Measurements from ENCODE around the gene FAM174C. TPM values are rescaled to one million over a fixed set of nuclear protein-coding genes. Genes with fewer than 3 reads are reported as not detected.

FAM174C gene
- polyA plus RNA-seq, 1 experiment, result 16.6 TPM

- ChIA-PET POLR2A (interaction anchor here (0.6 to 2.5 kb wide), 7 partner anchors 8 to 1203 kb away, joined by 3 to 13 read pairs (median 5); partner anchors contain the start of gene GADD45B), CTCF (interaction anchor here (1.0 to 2.6 kb wide), 2 partner anchors 29 to 159 kb away, joined by 3 to 12 read pairs; no protein-coding TSS in a partner anchor)
- no peak for DNase-seq (ENCODE audit: low read depth, low spot score)
- Histone ChIP-seq H3K9me3 (ENCODE audit: control insufficient read depth, insufficient read depth, low read length) (peaks cover 12% of the 10 kb centered on the region; the same call in 1 of the 2 replicates), H3K27ac (ENCODE audit: low read depth, low read length) (no peak overlapping the region), H3K4me3 (ENCODE audit: low read depth, low read length) (no peak overlapping the region), H3K27me3 (ENCODE audit: control insufficient read depth, insufficient read depth, low read length) (no peaks in the 10 kb centered on the region)
- TF ChIP-seq CTCF (IDR thresholded peaks at IDR 0.05; ENCODE audit: low read depth, low read length), result no peak
Measured at GRCh38 chr19:1272423-1273262, 2.7 kb upstream of the FAM174C start.

- ChIA-PET CTCF (interaction anchor here (1.0 to 2.6 kb wide), 2 partner anchors 29 to 160 kb away, joined by 3 to 12 read pairs; no protein-coding TSS in a partner anchor), POLR2A (interaction anchor here (0.7 to 2.5 kb wide), 4 partner anchors 17 to 29 kb away, joined by 3 to 13 read pairs (median 4); no protein-coding TSS in a partner anchor)
- H3K4me3 ChIP-seq (ENCODE audit: low read depth, low read length), result no peak overlapping the region
- H3K27ac ChIP-seq (ENCODE audit: low read depth, low read length), result peak overlapping the region; percentile 21
- no peak for DNase-seq (ENCODE audit: low read depth, low spot score)
- no peaks in the 10 kb centered on the region for H3K27me3 ChIP-seq (ENCODE audit: control insufficient read depth, insufficient read depth, low read length)
- no peak for TF ChIP-seq CTCF (IDR thresholded peaks at IDR 0.05; ENCODE audit: low read depth, low read length)
- peaks cover 12% of the 10 kb centered on the region; the same call in 1 of the 2 replicates for H3K9me3 ChIP-seq (ENCODE audit: control insufficient read depth, insufficient read depth, low read length)
Measured at GRCh38 chr19:1273263-1274041, 1.9 kb upstream of the FAM174C start.

- Histone ChIP-seq H3K4me3 (ENCODE audit: low read depth, low read length) (peak overlapping the region; percentile 51), H3K27ac (ENCODE audit: low read depth, low read length) (peak overlapping the region; percentile 73), H3K9me3 (ENCODE audit: control insufficient read depth, insufficient read depth, low read length) (peaks cover 12% of the 10 kb centered on the region; the same call in 1 of the 2 replicates), H3K27me3 (ENCODE audit: control insufficient read depth, insufficient read depth, low read length) (no peaks in the 10 kb centered on the region)
- ChIA-PET CTCF (interaction anchor here (0.7 to 2.6 kb wide), 3 partner anchors 30 to 161 kb away, joined by 3 to 12 read pairs (median 4); no protein-coding TSS in a partner anchor), POLR2A (interaction anchor here (0.9 to 2.5 kb wide), 4 partner anchors 13 to 30 kb away, joined by 3 to 13 read pairs (median 6); no protein-coding TSS in a partner anchor)
- no peak for DNase-seq (ENCODE audit: low read depth, low spot score)
- TF ChIP-seq CTCF (IDR thresholded peaks at IDR 0.05; ENCODE audit: low read depth, low read length), result no peak
Measured at GRCh38 chr19:1274081-1274851, 1.1 kb upstream of the FAM174C start.

GRCh38 chr19:1274852-1275259 lies 474 bp upstream of the FAM174C start:
- no peak for TF ChIP-seq CTCF (IDR thresholded peaks at IDR 0.05; ENCODE audit: low read depth, low read length)
- Histone ChIP-seq H3K27ac (ENCODE audit: low read depth, low read length) (peak overlapping the region; percentile 73), H3K27me3 (ENCODE audit: control insufficient read depth, insufficient read depth, low read length) (no peaks in the 10 kb centered on the region), H3K4me3 (ENCODE audit: low read depth, low read length) (peak overlapping the region; percentile 51), H3K9me3 (ENCODE audit: control insufficient read depth, insufficient read depth, low read length) (peaks cover 12% of the 10 kb centered on the region; the same call in 1 of the 2 replicates)
- POLR2A ChIA-PET, result interaction anchor here (0.5 to 2.5 kb wide), 9 partner anchors 8 to 134 kb away, joined by 3 to 13 read pairs (median 5); no protein-coding TSS in a partner anchor
- CTCF ChIA-PET, result interaction anchor here (0.7 kb wide), 1 partner anchor 30 kb away, joined by 4 read pairs; no protein-coding TSS in a partner anchor
- DNase-seq (ENCODE audit: low read depth, low spot score), result no peak
